Stomach (tissue), 9 donors: ENCODE measurements around the gene SERPINA4. TPM values are rescaled to one million over a fixed set of nuclear protein-coding genes. Genes with fewer than 3 reads are reported as not detected.
"Not testable (repeated sequence)": the region's sequence is repeated elsewhere in the genome, so short reads cannot be mapped to it uniquely, and the experiment has no call there.

Source experiments
- DNase-seq, 2 donors: peaks; one replicate each; pipeline versions ENCODE4 v3.0.0 to v3.0.0-alpha.2; 2013 to 2019
- H3K27ac ChIP-seq, 5 donors: fragments of 200-600 bp in 4 of 5; sonication (generic) in 4 of 5; one replicate each; pipeline ENCODE4 v1.5.1; 2013 to 2019; ENCODE audit warnings: mild to moderate bottlenecking in 1 of 5, moderate library complexity in 1 of 5
- H3K27me3 ChIP-seq, 3 donors: fragments of 200-600 bp; sonication (generic); one replicate each; pipeline ENCODE4 v1.5.1; 2017 to 2019; ENCODE audit warnings: mixed run types in 1 of 3
- H3K36me3 ChIP-seq, 4 donors: fragments of 200-600 bp; sonication (generic); 1 replicate in 3 of 4; 2 replicates in 1 of 4; pipeline ENCODE4 v1.5.1; 2016 to 2019
- H3K4me1 ChIP-seq, 4 donors: fragments of 200-600 bp; sonication (generic); one replicate each; pipeline ENCODE4 v1.5.1; 2016 to 2019
- H3K4me3 ChIP-seq, 4 donors: fragments of 200-600 bp; sonication (generic) in 3 of 4; one replicate each; pipeline ENCODE4 v1.5.1; 2016 to 2019; ENCODE audit warnings: mild to moderate bottlenecking in 1 of 4
- H3K9me3 ChIP-seq, 4 donors: fragments of 200-600 bp; sonication (generic); one replicate each; pipeline ENCODE4 v1.5.1; 2016 to 2019
- EP300 ChIP-seq: sonication (generic); formaldehyde crosslinking; IDR thresholded peaks from one replicate; pipeline ENCODE4 v1.6.1; 2017; ENCODE audit warnings: antibody characterized with exemption
- POLR2A ChIP-seq, 4 donors: fragments of 450-650 bp; IDR thresholded peaks; one replicate each; pipeline ENCODE4 v1.6.1; 2016; ENCODE audit warnings: antibody characterized with exemption in 4 of 4, control low read depth in 2 of 4, mild to moderate bottlenecking in 1 of 4, moderate library complexity in 1 of 4
- POLR2AphosphoS5 ChIP-seq, 3 donors: sonication (generic); formaldehyde crosslinking; IDR thresholded peaks; one replicate each; pipeline ENCODE4 v1.6.1; 2016; ENCODE audit warnings: antibody characterized with exemption in 3 of 3
- WGBS, 5 donors: extraction: QIAGEN DNeasy Blood & Tissue Kit in 3 of 5; methylation state at CpG; one replicate each; pipeline versions ENCODE4 v1.1.5 to v1.1.7; 2013 to 2018; 5-methylcytosine and 5-hydroxymethylcytosine counted together
- intact Hi-C: fragments of 100-400 bp; cut with DNase I; formaldehyde crosslinking; loops from one replicate; pipeline ENCODE4 v1.15.1; 2023; ENCODE audit warnings: low total_unique reads
- polyA plus RNA-seq, 3 donors: library from polyadenylated mRNA; stranded (reverse); fragments of 200-250 nt; gene quantifications; one replicate each; pipeline ENCODE4 v1.2.3, GENCODE V29; 2013
- total RNA-seq, 5 donors: library from RNA; depleted of rRNA; stranded (reverse); fragments of >200 nt; gene quantifications; one replicate each; pipeline versions ENCODE4 v1.1.0 to v1.2.3, GENCODE V29; 2014 to 2016
- TF ChIP-seq, protein P1 (sequence below), 7 experiments: fragments of 450-650 bp in 4 of 7; fragments of 200-600 bp in 3 of 7; sonication (generic) in 3 of 7; IDR thresholded peaks; one replicate each; pipeline ENCODE4 v1.5.1; 2016 to 2019; ENCODE audit warnings: antibody characterized with exemption in 7 of 7, control low read depth in 2 of 7, mild to moderate bottlenecking in 1 of 7
- donor health status: healthy with polysubstance abuse.
- donor health status: Bipolar disorder and iron deficiency.
- donor health status: healthy.

SERPINA4 gene
- total and polyA plus RNA-seq, 8 donors: 4.7 to 27.5 (median 14.2) TPM; not detected in 2

DNA sequence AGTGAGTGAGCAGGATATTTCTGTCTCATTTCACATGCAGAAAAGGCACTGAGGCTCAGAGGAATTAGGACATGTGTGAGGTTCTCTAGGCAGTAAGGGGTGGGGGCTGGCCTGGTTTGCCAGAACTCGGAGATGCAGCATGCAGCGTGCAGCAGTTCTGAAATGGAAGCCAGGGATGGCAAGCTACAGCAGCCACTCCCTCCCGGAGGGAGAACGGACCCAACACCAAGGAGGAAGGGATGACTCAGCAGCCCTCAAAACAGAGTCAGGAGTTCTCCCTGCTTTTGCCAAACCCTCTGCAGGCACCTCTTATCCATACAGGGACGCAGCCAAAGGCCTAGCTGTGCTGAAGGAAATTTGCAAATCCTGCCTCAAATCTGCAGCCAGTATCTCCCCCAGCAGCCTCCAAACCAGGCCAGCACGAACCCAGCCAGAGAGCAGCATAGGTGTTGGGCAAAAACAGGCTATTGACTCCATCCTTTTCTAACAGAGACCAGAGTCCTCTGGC is 40.7 kb downstream of the SERPINA4 start:
- DNase-seq: peak; percentile 60 to 72
- Histone ChIP-seq H3K27me3 (no peaks in the 10 kb centered on the region), H3K4me3 (no peak overlapping the region), H3K4me1 (peaks cover 20 to 47% (median 36%) of the 10 kb centered on the region in 4 donors), H3K9me3 (no peaks in the 10 kb centered on the region), H3K27ac (peak overlapping the region; percentile 29 to 89 (median 84)), H3K36me3 (no peaks in the 10 kb centered on the region)
- intact Hi-C loops: no loop called here
- WGBS, 5 donors: 8 to 28% (median 18%) methylated on average over 6 of the region's 6 CpGs
- no peak for TF ChIP-seq POLR2A (IDR thresholded peaks at IDR 0.05)
- TF ChIP-seq POLR2AphosphoS5 (IDR thresholded peaks at IDR 0.05): peak in 2 of 3 donors; percentile 14 to 71

DNA sequence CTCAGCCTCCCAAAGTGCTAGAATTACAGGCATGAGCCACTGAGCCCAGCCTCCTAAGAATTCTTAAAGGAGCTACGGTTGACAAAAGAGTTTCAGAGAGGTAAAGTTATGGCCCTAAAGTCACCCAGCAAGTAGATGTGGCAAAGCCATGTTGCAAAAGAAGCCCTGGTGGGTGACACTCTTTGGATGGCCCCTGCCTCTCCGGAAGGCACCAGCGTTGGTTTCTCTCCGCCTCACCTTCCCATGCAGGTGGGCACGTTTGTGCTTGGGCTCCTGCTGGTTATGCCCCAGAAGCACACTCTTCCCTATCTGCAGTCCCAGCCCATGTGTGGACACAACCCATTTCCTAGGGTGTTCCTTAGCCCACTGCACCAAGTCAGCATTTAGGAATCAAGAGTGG is 41.5 kb downstream of the SERPINA4 start:
- no peak for DNase-seq
- WGBS, 5 donors: 73 to 94% (median 91%) methylated on average over 5 of the region's 5 CpGs
- H3K4me1 ChIP-seq: peaks cover 20 to 47% (median 36%) of the 10 kb centered on the region in 4 donors
- H3K4me3 ChIP-seq: no peak overlapping the region
- no peaks in the 10 kb centered on the region for H3K36me3 ChIP-seq
- TF ChIP-seq EP300 (no peak), POLR2A (IDR thresholded peaks at IDR 0.05) (no peak)
- TF ChIP-seq, protein P1, sequence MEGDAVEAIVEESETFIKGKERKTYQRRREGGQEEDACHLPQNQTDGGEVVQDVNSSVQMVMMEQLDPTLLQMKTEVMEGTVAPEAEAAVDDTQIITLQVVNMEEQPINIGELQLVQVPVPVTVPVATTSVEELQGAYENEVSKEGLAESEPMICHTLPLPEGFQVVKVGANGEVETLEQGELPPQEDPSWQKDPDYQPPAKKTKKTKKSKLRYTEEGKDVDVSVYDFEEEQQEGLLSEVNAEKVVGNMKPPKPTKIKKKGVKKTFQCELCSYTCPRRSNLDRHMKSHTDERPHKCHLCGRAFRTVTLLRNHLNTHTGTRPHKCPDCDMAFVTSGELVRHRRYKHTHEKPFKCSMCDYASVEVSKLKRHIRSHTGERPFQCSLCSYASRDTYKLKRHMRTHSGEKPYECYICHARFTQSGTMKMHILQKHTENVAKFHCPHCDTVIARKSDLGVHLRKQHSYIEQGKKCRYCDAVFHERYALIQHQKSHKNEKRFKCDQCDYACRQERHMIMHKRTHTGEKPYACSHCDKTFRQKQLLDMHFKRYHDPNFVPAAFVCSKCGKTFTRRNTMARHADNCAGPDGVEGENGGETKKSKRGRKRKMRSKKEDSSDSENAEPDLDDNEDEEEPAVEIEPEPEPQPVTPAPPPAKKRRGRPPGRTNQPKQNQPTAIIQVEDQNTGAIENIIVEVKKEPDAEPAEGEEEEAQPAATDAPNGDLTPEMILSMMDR (IDR thresholded peaks at IDR 0.05): no peak
- no peaks in the 10 kb centered on the region for H3K9me3 ChIP-seq
- H3K27ac ChIP-seq: peak overlapping the region in 4 of 5 donors; percentile 77 to 89 (median 86)
- intact Hi-C loops: no loop called here
- H3K27me3 ChIP-seq: no peaks in the 10 kb centered on the region

GRCh38 chr14:94605361-94605760 is 44.1 kb downstream of the SERPINA4 start:
- Histone ChIP-seq H3K4me3 (no peak overlapping the region), H3K27me3 (no peaks in the 10 kb centered on the region), H3K4me1 (peaks cover under 1 to 24% (median 16%) of the 10 kb centered on the region in 4 donors), H3K27ac (no peak overlapping the region), H3K9me3 (no peaks in the 10 kb centered on the region), H3K36me3 (no peaks in the 10 kb centered on the region)
- no peak for TF ChIP-seq POLR2AphosphoS5 (IDR thresholded peaks at IDR 0.05)
- no peak for TF ChIP-seq EP300
- TF ChIP-seq, protein P1 (IDR thresholded peaks at IDR 0.05): no peak
- no peak for TF ChIP-seq POLR2A (IDR thresholded peaks at IDR 0.05)
- DNase-seq: no peak
- intact Hi-C loops: no loop called here
- 66 to 82% (median 72%) methylated on average over 3 of the region's 3 CpGs for WGBS, 5 donors

DNA sequence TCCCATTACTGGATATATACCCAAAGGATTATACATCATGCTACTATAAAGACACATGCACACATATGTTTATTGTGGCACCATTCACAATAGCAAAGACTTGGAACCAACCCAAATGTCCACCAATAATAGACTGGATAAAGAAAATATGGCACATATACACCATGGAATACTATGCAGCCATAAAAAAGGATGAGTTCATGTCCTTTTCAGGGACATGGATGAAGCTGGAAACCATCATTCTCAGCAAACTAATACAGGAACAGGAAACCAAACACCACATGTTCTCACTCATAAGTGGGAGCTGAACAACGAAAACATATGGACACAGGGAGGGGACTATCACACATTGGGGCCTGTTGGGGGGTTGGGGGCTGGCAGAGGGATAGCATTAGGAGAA is 47.7 kb downstream of the SERPINA4 start:
- WGBS, 5 donors: 73 to 88% (median 79%) methylated on average over 1 of the region's 1 CpG
- H3K27ac ChIP-seq, H3K9me3 ChIP-seq, H3K36me3 ChIP-seq, DNase-seq, H3K4me3 ChIP-seq, intact Hi-C loops, H3K27me3 ChIP-seq: not testable (repeated sequence)
- H3K4me1 ChIP-seq: peaks cover 10 to 36% (median 21%) of the 10 kb centered on the region in 4 donors

DNA sequence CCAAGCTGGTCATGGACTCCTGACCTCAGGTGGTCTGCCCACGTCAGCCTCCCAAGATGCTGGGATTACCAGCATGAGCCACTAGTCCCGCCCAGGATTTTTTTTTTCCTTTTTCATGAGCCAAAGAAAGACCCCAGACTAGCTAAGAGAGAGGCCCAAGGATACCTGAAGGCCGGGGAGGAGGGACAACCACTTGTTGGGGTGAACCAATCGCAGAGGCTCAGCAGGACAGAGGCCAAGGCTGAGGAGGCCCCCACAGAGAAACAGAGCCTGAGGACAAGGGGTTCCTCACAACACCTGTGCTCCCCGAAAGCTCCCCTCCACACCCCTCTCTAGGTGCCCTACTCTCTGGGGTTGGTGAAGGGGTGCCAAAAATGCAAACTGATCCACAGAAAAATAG is 49.9 kb downstream of the SERPINA4 start:
- WGBS, 5 donors: 87 to 93% (median 91%) methylated on average over 5 of the region's 5 CpGs
- intact Hi-C loops: no loop called here
- no peak for TF ChIP-seq EP300
- TF ChIP-seq, protein P1 (IDR thresholded peaks at IDR 0.05): no peak
- no peak for TF ChIP-seq POLR2A (IDR thresholded peaks at IDR 0.05)
- no peak for TF ChIP-seq POLR2AphosphoS5 (IDR thresholded peaks at IDR 0.05)
- no peaks in the 10 kb centered on the region for H3K27me3 ChIP-seq
- peaks cover 0 to 12% (median 2%) of the 10 kb centered on the region in 4 donors for H3K36me3 ChIP-seq
- DNase-seq: no peak
- peaks cover 10 to 38% (median 25%) of the 10 kb centered on the region in 4 donors for H3K4me1 ChIP-seq
- H3K4me3 ChIP-seq: no peak overlapping the region
- H3K9me3 ChIP-seq: no peaks in the 10 kb centered on the region
- H3K27ac ChIP-seq: peak overlapping the region in 4 of 5 donors; percentile 26 to 70 (median 54)
